IPS DF 19.7 (cell line): ENCODE data around the gene MYLK3.
"Not testable (repeated sequence)": the region's sequence is repeated elsewhere in the genome, so short reads cannot be mapped to it uniquely, and the experiment has no call there.

Source experiments
- DNase-seq: peaks from one replicate; pipeline ENCODE4 v3.0.0-alpha.2; 2013; ENCODE audit warnings: low read depth, low spot score

The MYLK3 gene

GRCh38 chr16:46689365-46690280 is 58.5 kb downstream of the MYLK3 start, which contains the start of gene ORC6:
TSS of gene ORC6 (plus strand) at chr16:46689659. CDS start at chr16:46689706, 47 bp downstream.
- DNase-seq, result no peak

DNA sequence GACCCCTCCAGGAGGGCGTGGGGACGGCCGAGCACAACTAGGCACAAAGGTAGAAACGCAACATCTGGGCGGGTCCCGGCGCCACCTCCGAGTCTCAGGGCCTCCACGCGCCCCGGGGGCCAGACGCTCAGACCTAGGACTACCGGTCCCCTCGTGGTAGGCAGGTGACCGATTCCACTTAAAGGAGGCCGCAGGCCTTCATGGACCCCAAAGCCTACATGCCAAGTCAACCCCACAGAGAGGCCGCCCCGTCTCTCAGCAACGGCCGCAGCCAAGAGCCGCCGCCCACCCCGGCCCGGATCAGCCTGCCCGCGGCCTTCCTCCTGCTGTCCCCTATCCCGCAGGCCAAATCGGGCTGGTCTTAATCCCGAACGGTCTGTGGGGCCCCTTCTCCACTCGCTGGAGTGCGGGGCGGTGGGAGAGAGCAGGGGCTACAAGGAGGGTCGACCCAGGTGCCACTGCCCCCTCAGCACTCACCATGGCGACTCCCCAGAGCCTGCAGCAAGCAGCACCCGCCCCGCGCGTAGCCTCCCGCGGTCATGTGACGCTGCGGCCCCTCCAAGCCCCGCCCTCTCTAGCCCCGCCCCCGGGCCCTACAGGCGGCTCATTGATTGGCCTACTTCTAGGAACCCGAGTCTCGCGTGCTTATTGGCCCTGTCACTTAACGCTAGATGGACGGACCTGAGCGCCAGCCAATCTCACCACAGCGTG is 59.3 kb downstream of the MYLK3 start, which contains the start of gene VPS35:
TSS of gene VPS35 (minus strand) at position 525 of the 711 bp plus-strand sequence. CDS start at position 480, 45 bp downstream.
- DNase-seq, result peak; percentile 84

GRCh38 chr16:46688101-46688653 is 60.0 kb downstream of the MYLK3 start:
- no peak for DNase-seq

- DNase-seq, result no peak
Measured at GRCh38 chr16:46687486-46687885, 60.7 kb downstream of the MYLK3 start.

GRCh38 chr16:46686815-46687473 is 61.2 kb downstream of the MYLK3 start:
- no peak for DNase-seq

GRCh38 chr16:46681867-46682266 is 66.3 kb downstream of the MYLK3 start:
- not testable (repeated sequence) for DNase-seq

- not testable (repeated sequence) for DNase-seq
Measured at GRCh38 chr16:46677943-46678342, 70.2 kb downstream of the MYLK3 start.

DNA sequence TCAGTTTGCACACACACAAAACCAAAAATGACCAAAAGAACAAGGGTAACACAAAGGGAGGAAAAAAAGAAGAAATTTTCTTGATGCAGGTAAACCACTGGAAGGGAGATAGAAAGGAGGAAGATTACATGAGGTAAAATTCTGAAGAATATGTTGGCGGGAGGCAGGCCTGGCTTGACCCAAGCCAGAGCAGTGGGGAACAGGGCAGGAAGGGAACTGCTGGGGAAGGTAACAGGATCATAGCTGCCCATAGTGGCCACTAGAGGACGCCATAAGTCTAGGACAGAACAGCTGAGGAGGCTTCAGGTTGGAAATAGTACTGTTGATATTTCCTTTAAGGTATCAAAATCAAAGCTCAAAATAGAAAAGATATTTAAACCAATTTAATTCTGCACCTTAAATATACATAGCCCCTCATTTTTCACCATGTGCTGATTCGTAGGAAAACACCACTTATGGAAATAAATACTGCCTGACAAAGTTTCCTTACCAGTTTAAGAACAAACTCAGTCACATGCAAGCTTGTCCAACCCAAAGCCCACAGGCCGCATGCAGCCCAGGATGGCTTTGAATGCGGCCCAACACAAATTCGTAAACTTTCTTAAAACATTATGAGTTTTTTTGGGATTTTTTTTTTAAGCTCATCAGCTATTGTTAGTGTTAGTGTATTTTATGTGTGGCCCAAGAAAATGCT is 74.7 kb downstream of the MYLK3 start:
- DNase-seq, result no peak

- no peak for DNase-seq
Measured at GRCh38 chr16:46662123-46662522, 86.0 kb downstream of the MYLK3 start.

DNA sequence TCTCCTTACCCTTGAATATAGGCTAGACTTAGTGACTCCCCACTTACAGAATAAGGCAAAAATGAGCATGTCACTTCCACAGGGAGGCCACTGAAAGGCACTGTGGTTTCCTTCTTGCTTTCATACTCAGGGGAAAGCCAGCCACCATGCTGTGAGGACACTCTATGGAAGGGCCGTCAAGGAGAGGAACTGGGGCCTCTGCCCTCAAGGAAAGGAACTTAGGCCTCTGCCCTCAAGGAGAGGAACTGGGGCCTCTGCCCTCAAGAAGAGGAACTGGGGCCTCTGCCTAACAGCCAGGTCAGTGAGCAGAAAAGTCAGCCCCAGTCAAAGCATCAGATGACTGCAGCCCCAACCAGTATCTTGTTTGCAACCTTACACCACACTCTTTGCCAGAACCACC is 89.2 kb downstream of the MYLK3 start:
- DNase-seq, result no peak
